ENCODE data around the gene ZW10. TPM values are rescaled to one million over a fixed set of nuclear protein-coding genes. Genes with fewer than 3 reads are reported as not detected.
"Not testable (repeated sequence)": the region's sequence is repeated elsewhere in the genome, so short reads cannot be mapped to it uniquely, and the experiment has no call there.

ZW10 gene
- 10 to 100 TPM; 22.1 to 25.1 (median 23.7) TPM for polyA plus RNA-seq (ENCODE audit: insufficient read length in 4 of 4)

DNA sequence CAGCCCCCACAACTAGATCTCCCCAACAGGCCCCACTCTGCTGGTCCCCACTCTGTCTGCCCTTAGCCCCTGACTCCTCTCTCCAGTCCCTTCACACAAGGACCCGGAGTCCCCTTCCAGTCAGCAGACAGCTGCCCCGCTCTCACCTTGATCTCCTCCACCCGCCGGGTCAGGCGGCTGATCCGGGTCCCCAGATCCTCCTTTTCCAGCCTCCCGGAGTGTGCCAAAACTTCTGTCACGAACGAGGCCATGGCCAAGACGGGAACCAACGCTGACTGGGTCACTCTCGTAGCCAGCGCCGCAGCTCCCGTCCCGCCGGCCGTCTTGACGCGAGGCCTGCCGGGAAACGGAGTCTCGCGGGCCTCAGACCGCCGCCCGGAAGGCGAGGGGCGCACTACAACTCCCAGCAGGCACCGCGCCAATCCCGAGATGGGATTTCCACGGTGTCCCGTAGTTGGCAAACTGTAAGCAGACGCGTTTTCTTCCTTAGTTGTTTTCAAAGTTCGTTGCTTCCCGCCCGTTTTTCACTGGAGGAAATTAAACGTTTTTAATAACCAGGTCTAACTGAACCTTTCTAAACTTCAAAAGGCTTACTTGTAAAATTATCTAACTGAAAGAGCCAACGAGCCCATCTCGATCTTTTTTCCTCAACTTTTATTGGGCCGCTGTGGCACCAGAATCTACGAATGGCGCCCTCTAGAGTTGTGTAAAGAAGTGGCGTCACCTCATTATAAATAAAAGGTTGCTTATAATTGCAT is at the start of gene ZW10:
Gene ZW10, minus strand, starts transcription at position 277 of the 758 bp plus-strand sequence. Its CDS starts 26 bp downstream, at position 251.
- DNase-seq (ENCODE audit: low read depth in 4 of 4, low spot score in 2 of 4): peak; percentile 91 to 98 (median 95)

- no peak for DNase-seq (ENCODE audit: low read depth in 4 of 4, low spot score in 2 of 4)
Measured at GRCh38 chr11:113818426-113818825, 44.9 kb upstream of the ZW10 start.

DNA sequence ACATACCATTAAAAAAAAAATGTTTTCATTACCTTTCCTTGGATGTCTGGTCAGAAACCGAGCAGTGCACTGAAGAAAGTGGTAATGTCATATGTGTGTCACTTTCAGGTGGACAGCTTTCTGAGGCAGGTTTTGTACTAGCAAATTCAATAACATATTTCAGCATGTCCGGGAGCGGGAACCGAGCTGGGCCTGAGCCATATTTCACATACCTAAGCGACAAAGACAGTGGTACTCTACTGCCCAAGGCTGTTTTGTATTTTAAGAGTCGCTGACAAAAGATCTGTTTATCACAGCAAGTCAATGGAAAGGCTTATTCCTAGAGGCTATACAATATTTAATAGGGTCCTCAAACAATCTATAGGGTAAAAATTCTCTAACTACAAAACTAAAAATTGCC is 44.1 kb upstream of the ZW10 start:
- no peak for DNase-seq (ENCODE audit: low read depth in 4 of 4, low spot score in 2 of 4)

GRCh38 chr11:113817162-113817561 is 43.7 kb upstream of the ZW10 start:
- DNase-seq (ENCODE audit: low read depth in 4 of 4, low spot score in 2 of 4): no peak

- DNase-seq (ENCODE audit: low read depth in 4 of 4, low spot score in 2 of 4): no peak
Measured at GRCh38 chr11:113814181-113814580, 40.7 kb upstream of the ZW10 start.

GRCh38 chr11:113808931-113809330 is 35.4 kb upstream of the ZW10 start:
- DNase-seq (ENCODE audit: low read depth in 4 of 4, low spot score in 2 of 4): no peak

DNA sequence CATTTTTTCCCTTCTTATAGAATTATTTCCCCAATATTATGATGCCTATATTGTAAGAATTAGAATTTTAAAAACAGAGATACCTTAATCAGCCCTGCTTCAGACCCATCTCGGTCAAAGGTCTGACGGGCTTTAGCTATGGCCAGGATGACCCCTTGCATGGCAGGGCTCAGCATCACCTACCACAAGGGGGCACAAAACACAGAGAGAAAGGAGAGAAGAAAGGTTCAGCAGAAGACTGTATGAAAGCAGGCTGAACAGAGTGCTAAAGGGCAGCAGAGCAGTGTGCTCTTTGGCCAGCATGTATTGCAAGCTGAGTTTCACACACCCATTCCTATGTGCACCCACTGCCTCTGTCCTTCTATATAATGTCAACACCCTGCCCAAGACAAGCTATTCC is 32.9 kb upstream of the ZW10 start:
- no peak for DNase-seq (ENCODE audit: low read depth in 4 of 4, low spot score in 2 of 4)

DNA sequence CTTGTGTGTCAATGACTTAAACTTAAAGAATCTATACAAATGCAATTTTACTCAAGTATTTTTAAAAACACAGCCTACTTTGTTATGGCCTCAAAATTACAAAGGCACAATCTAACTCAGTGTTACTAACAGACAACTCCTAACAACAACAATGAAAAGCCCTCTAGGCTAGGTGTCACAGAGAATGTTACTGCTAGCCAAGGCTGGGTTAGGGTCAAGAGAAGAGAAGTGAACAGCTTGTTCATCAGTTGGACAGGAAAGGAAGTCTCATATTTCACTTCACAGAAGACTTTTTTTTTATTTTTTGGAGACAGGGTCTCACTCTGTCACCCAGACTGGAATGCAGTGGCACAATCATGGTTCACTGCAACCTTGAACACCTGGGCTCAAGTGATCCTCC is 32.1 kb upstream of the ZW10 start:
- DNase-seq (ENCODE audit: low read depth in 4 of 4, low spot score in 2 of 4): no peak

DNA sequence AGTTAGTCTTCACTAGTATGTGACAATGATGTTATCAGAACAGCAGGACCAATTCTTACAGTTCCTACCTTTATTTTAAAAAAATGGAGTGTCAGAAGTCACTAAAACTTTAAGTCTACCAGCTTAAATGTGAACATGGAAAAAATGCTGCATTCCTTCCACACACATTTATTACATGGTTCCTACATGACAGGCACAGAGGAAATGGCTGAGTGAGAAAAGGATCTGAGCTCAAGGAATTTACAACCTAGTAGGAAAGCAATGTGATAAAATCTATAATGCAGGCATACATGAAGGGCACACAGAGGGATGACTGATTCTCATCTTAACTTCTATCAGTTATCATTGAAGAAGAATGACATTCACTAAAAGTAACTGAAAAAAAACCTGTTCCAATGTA is 29.1 kb upstream of the ZW10 start:
- no peak for DNase-seq (ENCODE audit: low read depth in 4 of 4, low spot score in 2 of 4)

DNA sequence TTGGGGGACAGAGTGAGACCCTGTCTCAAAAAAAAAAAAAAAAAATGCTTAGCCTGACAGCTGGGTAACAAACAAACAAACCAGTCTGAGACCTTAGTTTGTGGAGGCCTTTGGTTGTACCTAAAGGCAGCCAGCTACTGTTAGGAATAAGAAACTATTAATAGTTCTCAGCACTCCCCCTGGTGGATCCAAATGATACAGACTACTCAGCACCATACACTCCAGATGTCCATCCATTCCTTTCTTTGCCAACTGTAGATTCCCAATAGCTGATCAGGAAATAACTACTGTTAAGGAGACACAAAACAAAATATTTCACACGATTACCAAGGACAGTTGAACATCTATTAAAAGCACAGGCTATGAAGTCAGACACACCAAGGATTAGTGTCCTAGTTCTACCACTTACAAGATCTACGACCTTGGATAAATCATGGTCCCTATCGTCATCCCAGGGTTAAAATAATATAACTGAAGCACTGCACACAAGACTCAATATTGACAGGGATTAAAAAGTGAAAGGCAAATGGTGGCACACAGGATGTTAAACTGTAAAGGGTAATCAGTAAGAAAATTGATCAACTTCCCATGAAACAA is 23.3 kb upstream of the ZW10 start:
- DNase-seq (ENCODE audit: low read depth in 4 of 4, low spot score in 2 of 4): peak in 3 of 4 donors; percentile 10 to 18 (median 17)

- no peak for DNase-seq (ENCODE audit: low read depth in 4 of 4, low spot score in 2 of 4)
Measured at GRCh38 chr11:113789675-113790320, 16.3 kb upstream of the ZW10 start.

DNA sequence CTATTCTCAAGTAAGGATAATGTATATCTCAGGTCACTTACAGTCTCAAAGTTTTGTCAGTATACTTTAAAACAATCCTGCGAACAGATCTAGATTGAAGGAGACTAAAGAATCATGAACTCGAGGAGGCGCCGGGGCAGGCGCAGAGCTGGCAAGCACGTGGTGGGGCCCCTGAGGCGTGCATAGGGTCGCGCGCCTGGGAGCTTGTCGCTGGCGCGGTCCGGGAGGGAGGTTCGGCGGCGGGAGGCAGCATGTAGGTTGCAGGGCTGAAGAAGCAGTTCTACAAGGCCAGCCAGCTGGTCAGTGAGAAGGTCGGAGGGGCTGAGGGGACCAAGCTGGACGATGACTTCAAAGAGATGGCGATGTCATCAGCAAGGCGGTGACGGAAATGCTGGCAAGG is 15.5 kb upstream of the ZW10 start:
- not testable (repeated sequence) for DNase-seq (ENCODE audit: low read depth in 4 of 4, low spot score in 2 of 4)

- no peak for DNase-seq (ENCODE audit: low read depth in 4 of 4, low spot score in 2 of 4)
Measured at GRCh38 chr11:113782134-113782533, 8.6 kb upstream of the ZW10 start.

DNA sequence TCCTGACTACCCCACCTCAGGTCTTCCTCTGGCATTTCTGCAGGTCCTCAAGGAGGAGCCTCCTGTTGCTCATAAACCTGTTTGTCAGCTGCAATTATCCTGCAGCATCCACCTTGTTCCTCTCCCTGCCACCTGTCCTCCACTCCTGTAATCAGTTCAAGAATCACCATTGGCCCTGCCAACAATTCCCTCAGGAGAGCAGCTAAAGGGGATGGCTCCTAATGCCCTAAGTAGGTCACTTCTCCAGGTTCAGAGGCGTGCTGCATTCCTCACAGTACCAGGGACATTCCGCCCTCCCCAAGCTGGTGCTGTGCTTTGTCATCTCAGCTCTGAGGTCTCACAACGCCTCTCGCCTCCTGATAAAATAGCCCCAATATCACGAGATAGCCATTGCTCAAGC is 8.2 kb upstream of the ZW10 start:
- no peak for DNase-seq (ENCODE audit: low read depth in 4 of 4, low spot score in 2 of 4)

DNA sequence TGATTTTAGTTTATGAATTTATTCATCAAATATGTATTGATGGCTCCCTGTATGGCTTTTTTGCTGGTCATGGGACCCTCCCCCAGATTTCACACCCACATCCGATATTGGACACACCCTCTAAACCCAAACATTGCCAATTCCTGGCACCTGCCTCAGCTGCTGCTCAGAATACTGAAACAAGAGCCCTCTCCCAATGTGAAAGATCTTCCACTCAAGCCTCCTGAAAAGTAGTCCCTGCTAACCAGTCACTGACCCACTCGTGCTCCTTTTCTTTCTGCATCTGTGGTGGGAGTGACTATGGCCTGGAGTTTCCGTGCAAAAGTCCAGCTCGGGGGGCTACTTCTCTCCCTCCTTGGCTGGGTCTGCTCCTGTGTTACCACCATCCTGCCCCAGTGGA is 6.0 kb upstream of the ZW10 start, which contains the start of gene CLDN25:
Gene CLDN25, plus strand, starts transcription at position 301 of the 400 bp plus-strand sequence. Its CDS starts 0 bp downstream, at position 301.
- no peak for DNase-seq (ENCODE audit: low read depth in 4 of 4, low spot score in 2 of 4)

GRCh38 chr11:113778111-113778910 is 4.8 kb upstream of the ZW10 start:
- DNase-seq (ENCODE audit: low read depth in 4 of 4, low spot score in 2 of 4): no peak

- no peak for DNase-seq (ENCODE audit: low read depth in 4 of 4, low spot score in 2 of 4)
Measured at GRCh38 chr11:113774174-113774503, 647 bp upstream of the ZW10 start.

DNA sequence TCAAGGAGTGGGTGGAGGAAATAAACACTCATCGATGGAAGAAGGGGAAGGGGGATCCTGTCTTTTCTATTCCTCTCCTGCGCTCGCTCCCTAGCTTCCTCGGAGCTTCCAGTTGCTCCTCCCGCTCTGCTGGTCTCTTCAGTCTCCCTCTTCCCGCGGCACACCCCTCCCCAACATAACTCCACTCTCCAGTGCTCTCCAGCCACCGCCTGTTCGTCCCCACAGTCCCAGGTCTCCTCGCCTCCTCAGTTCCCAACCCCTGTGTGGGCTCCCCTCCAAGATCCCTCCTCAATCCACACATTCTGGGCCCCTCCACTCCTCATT is 438 bp downstream of the ZW10 start:
- peak in 1 of 4 donors; percentile 18 for DNase-seq (ENCODE audit: low read depth in 4 of 4, low spot score in 2 of 4)

GRCh38 chr11:113771964-113772363 is 1.5 kb downstream of the ZW10 start:
- no peak for DNase-seq (ENCODE audit: low read depth in 4 of 4, low spot score in 2 of 4)

GRCh38 chr11:113764527-113765219 is 8.8 kb downstream of the ZW10 start:
- DNase-seq (ENCODE audit: low read depth in 4 of 4, low spot score in 2 of 4): no peak
